Ishikawa (cell line): ENCODE data around the gene PSMA2.

Experiments used
- CEBPB ChIP-seq: IDR thresholded peaks from 2 replicates; pipeline ENCODE4 v1.6.1; 2012
- CREB1 ChIP-seq: IDR thresholded peaks from 2 replicates; pipeline ENCODE4 v1.6.1; 2012; ENCODE audit warnings: low read depth
- EGR1 ChIP-seq: IDR thresholded peaks from 2 replicates; pipeline ENCODE4 v1.6.1; 2012
- EP300 ChIP-seq: IDR thresholded peaks from 2 replicates; pipeline ENCODE4 v1.6.1; 2012; ENCODE audit warnings: borderline replicate concordance
- MAX ChIP-seq: IDR thresholded peaks from 2 replicates; pipeline ENCODE4 v1.6.1; 2012
- RAD21 ChIP-seq: IDR thresholded peaks from 2 replicates; pipeline ENCODE4 v1.6.1; 2012; ENCODE audit warnings: low read depth
- REST ChIP-seq: IDR thresholded peaks from 2 replicates; pipeline ENCODE4 v1.6.1; 2012; ENCODE audit warnings: low read depth, mild to moderate bottlenecking
- YY1 ChIP-seq: IDR thresholded peaks from 2 replicates; pipeline ENCODE4 v1.6.1; 2012; ENCODE audit warnings: low read depth

GRCh38 chr7:42886129-42886528 lies 45.8 kb downstream of the PSMA2 start:
- peak; percentile 37 for TF ChIP-seq RAD21
- TF ChIP-seq EGR1: no peak
- no peak for TF ChIP-seq CEBPB
- TF ChIP-seq EP300: no peak
- no peak for TF ChIP-seq MAX
- TF ChIP-seq CREB1: no peak
- TF ChIP-seq REST: no peak
- TF ChIP-seq YY1: no peak
